Gastroesophageal sphincter (tissue), 3 donors: ENCODE results near the gene RBKS.

ENCODE experiments used
- EP300 ChIP-seq: sonication (generic); formaldehyde crosslinking; IDR thresholded peaks from one replicate; pipeline ENCODE4 v1.6.1; 2017; ENCODE audit warnings: antibody characterized with exemption, mild to moderate bottlenecking
- POLR2A ChIP-seq, 2 donors: fragments of 450-650 bp; IDR thresholded peaks; one replicate each; pipeline ENCODE4 v1.6.1; 2017; ENCODE audit warnings: antibody characterized with exemption in 2 of 2, mild to moderate bottlenecking in 2 of 2, moderate library complexity in 1 of 2
- POLR2AphosphoS5 ChIP-seq: sonication (generic); formaldehyde crosslinking; IDR thresholded peaks from one replicate; pipeline ENCODE4 v1.6.1; 2017; ENCODE audit warnings: antibody characterized with exemption
- TF ChIP-seq, protein P1 (sequence below), 4 experiments: fragments of 200-600 bp in 2 of 4; fragments of 450-650 bp in 2 of 4; sonication (generic) in 1 of 4; IDR thresholded peaks; one replicate each; pipeline ENCODE4 v1.5.1; 2017 to 2019; ENCODE audit warnings: antibody characterized with exemption in 4 of 4, mild to moderate bottlenecking in 2 of 4, moderate library complexity in 2 of 4

DNA sequence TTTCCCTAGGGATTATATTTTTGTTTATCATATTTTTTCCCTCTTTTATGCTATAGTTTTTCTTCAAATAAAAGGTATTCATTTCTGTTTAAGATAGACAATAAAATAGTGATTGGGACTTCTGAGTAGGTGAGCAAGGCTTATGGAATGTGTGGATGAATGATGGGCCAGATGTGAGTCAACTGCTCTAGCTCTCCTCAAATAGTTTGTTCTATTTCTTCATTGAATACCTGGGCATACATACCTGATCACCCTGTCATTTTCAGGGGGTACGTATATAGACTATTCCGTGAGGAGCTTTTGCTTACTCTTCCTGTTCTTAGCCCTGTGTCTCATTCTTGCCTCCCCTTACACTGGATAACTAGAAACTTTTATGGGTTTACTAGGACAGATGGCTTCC, 42.2 kb upstream of the RBKS start:
- TF ChIP-seq, protein P1, sequence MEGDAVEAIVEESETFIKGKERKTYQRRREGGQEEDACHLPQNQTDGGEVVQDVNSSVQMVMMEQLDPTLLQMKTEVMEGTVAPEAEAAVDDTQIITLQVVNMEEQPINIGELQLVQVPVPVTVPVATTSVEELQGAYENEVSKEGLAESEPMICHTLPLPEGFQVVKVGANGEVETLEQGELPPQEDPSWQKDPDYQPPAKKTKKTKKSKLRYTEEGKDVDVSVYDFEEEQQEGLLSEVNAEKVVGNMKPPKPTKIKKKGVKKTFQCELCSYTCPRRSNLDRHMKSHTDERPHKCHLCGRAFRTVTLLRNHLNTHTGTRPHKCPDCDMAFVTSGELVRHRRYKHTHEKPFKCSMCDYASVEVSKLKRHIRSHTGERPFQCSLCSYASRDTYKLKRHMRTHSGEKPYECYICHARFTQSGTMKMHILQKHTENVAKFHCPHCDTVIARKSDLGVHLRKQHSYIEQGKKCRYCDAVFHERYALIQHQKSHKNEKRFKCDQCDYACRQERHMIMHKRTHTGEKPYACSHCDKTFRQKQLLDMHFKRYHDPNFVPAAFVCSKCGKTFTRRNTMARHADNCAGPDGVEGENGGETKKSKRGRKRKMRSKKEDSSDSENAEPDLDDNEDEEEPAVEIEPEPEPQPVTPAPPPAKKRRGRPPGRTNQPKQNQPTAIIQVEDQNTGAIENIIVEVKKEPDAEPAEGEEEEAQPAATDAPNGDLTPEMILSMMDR (IDR thresholded peaks at IDR 0.05) = no peak
- TF ChIP-seq EP300 = no peak
- no peak for TF ChIP-seq POLR2AphosphoS5
- no peak for TF ChIP-seq POLR2A (IDR thresholded peaks at IDR 0.05)
